22Rv1 (cell line): Measurements from ENCODE around the gene SQSTM1.

Experiments used
- ZFX ChIP-seq: fragments of 450-650 bp; IDR thresholded peaks from 2 replicates; pipeline ENCODE4 v1.6.1; 2017; ENCODE audit warnings: antibody characterized with exemption, borderline replicate concordance
- TF ChIP-seq, protein P1 (sequence below): fragments of 450-650 bp; IDR thresholded peaks from 2 replicates; pipeline ENCODE4 v1.5.1; 2017; ENCODE audit warnings: mild to moderate bottlenecking

GRCh38 chr5:179771311-179771895, 49.3 kb upstream of the SQSTM1 start:
- TF ChIP-seq, protein P1, sequence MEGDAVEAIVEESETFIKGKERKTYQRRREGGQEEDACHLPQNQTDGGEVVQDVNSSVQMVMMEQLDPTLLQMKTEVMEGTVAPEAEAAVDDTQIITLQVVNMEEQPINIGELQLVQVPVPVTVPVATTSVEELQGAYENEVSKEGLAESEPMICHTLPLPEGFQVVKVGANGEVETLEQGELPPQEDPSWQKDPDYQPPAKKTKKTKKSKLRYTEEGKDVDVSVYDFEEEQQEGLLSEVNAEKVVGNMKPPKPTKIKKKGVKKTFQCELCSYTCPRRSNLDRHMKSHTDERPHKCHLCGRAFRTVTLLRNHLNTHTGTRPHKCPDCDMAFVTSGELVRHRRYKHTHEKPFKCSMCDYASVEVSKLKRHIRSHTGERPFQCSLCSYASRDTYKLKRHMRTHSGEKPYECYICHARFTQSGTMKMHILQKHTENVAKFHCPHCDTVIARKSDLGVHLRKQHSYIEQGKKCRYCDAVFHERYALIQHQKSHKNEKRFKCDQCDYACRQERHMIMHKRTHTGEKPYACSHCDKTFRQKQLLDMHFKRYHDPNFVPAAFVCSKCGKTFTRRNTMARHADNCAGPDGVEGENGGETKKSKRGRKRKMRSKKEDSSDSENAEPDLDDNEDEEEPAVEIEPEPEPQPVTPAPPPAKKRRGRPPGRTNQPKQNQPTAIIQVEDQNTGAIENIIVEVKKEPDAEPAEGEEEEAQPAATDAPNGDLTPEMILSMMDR = no peak
- no peak for TF ChIP-seq ZFX
